ENCODE results near the gene ZNF343. TPM values are rescaled to one million over a fixed set of nuclear protein-coding genes. Genes with fewer than 3 reads are reported as not detected.

The ZNF343 gene
- total RNA-seq, 1 donor from 2014 or later, result 6.3 TPM

DNA sequence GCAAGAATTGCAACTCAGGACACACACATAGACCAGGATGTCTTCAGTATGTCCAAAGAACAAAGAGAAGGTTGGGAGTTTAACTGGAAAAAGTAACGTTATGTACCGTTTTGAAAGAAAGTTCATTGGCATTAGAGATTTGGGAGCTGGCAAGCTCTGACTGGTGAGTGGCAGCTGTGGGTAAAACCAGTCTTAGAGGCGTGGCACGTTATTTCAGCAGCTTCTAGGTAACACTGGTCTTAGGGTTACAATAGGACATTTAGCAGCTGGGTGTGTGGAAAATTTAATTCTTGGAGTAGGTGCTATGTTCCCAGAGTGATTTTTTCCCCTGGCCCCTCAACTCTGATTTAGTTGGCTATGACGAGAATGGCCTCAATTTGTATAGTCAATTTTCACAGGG, 57.3 kb downstream of the ZNF343 start:
- DNase-seq, result no peak
- Histone ChIP-seq H3K4me1 (no peaks in the 10 kb centered on the region), H3K27ac (replicated peaks) (no peak overlapping the region), H3K27me3 (ENCODE audit: low read depth) (no peaks in the 10 kb centered on the region), H3K36me3 (no peaks in the 10 kb centered on the region), H3K9me3 (replicated peaks) (peaks cover 11% of the 10 kb centered on the region), H3K4me3 (no peak overlapping the region)
- intact Hi-C loops (cut with micrococcal nuclease), result loop anchor here (5.0 kb wide), 1 partner anchor 244 kb away; no protein-coding TSS in a partner anchor
- TF ChIP-seq, protein P1, sequence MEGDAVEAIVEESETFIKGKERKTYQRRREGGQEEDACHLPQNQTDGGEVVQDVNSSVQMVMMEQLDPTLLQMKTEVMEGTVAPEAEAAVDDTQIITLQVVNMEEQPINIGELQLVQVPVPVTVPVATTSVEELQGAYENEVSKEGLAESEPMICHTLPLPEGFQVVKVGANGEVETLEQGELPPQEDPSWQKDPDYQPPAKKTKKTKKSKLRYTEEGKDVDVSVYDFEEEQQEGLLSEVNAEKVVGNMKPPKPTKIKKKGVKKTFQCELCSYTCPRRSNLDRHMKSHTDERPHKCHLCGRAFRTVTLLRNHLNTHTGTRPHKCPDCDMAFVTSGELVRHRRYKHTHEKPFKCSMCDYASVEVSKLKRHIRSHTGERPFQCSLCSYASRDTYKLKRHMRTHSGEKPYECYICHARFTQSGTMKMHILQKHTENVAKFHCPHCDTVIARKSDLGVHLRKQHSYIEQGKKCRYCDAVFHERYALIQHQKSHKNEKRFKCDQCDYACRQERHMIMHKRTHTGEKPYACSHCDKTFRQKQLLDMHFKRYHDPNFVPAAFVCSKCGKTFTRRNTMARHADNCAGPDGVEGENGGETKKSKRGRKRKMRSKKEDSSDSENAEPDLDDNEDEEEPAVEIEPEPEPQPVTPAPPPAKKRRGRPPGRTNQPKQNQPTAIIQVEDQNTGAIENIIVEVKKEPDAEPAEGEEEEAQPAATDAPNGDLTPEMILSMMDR (IDR thresholded peaks at IDR 0.05; ENCODE audit: borderline replicate concordance), result no peak

DNA sequence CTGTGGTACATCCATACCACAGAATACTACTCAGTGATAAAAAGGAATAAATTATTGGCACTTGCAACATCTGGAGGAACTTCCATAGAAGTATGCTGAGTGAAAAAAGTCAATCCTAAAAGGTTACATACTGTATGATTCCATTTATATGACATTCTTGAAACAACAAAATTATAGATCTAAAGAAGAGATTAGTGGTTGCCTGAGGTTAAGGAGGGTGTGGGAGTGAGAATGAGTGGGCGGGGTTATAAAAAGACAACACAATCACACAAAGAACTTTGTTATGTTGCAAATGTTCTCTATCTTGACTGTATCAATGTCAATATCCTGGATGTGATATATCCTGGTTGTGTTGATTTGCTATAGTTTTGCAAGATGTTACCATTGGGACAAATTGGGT, 59.3 kb downstream of the ZNF343 start:
- Histone ChIP-seq H3K4me3 (no peak overlapping the region), H3K9me3 (replicated peaks) (peaks cover 18% of the 10 kb centered on the region), H3K36me3 (no peaks in the 10 kb centered on the region), H3K27me3 (ENCODE audit: low read depth) (peaks cover 7% of the 10 kb centered on the region), H3K27ac (replicated peaks) (no peak overlapping the region), H3K4me1 (no peaks in the 10 kb centered on the region)
- TF ChIP-seq, protein P1 (IDR thresholded peaks at IDR 0.05; ENCODE audit: borderline replicate concordance), result no peak
- DNase-seq, result no peak
- intact Hi-C loops (cut with micrococcal nuclease), result no loop called here

- no peak overlapping the region for H3K27ac ChIP-seq (replicated peaks)
- no peaks in the 10 kb centered on the region for H3K4me1 ChIP-seq
- TF ChIP-seq, protein P1 (IDR thresholded peaks at IDR 0.05; ENCODE audit: borderline replicate concordance), result no peak
- H3K36me3 ChIP-seq, result no peaks in the 10 kb centered on the region
- no peak overlapping the region for H3K4me3 ChIP-seq
- intact Hi-C loops (cut with micrococcal nuclease), result no loop called here
- H3K27me3 ChIP-seq (ENCODE audit: low read depth), result peaks cover 7% of the 10 kb centered on the region
- peaks cover 18% of the 10 kb centered on the region for H3K9me3 ChIP-seq (replicated peaks)
- no peak for DNase-seq
Observed at GRCh38 chr20:2446845-2447244, 61.9 kb downstream of the ZNF343 start.

Other genes starting within 250 kb of the ZNF343 start
- gene TGM3, start 212.9 kb downstream of the ZNF343 start, total RNA-seq, result not detected
- not detected for gene TGM6, start 128.0 kb downstream of the ZNF343 start, total RNA-seq
- 49.3 TPM for gene SNRPB, start 38.1 kb downstream of the ZNF343 start, total RNA-seq
- gene TMC2, start 27.7 kb upstream of the ZNF343 start, total RNA-seq, result not detected
- 47.3 TPM for gene NOP56, start 143.7 kb upstream of the ZNF343 start, total RNA-seq
- gene IDH3B, start 155.3 kb upstream of the ZNF343 start, total RNA-seq, result 220 TPM
- gene EBF4, start 183.9 kb upstream of the ZNF343 start, total RNA-seq, result 4.9 TPM